SK-N-MC (cell line): Measurements from ENCODE around the gene ARHGAP24.

ENCODE experiments used
- DNase-seq: peaks from one replicate; pipeline ENCODE4 v3.0.0-alpha.2; 2011; ENCODE audit warnings: low read depth, low spot score
- H3K27ac ChIP-seq: fragments of 200-600 bp; sonication (generic); 2 replicates; pipeline ENCODE4 v1.5.1; 2016; ENCODE audit warnings: mixed run types
- H3K36me3 ChIP-seq: fragments of 200-600 bp; sonication (generic); 2 replicates; pipeline ENCODE4 v1.6.1; 2017; ENCODE audit warnings: antibody characterized with exemption, low read length, mixed read lengths; ENCODE audit not compliant: insufficient read depth
- H3K4me3 ChIP-seq: fragments of 200-600 bp; sonication (generic); 2 replicates; pipeline ENCODE4 v1.5.1; 2016
- H3K9ac ChIP-seq: fragments of 200-600 bp; sonication (generic); 2 replicates; pipeline ENCODE4 v1.8.0; 2017; ENCODE audit warnings: mixed run types, mixed read lengths; ENCODE audit not compliant: insufficient read length
- H3K9me3 ChIP-seq: fragments of 200-600 bp; sonication (generic); 2 replicates; pipeline ENCODE4 v1.6.1; 2017; ENCODE audit warnings: low read depth, mild to moderate bottlenecking, antibody characterized with exemption, low read length, moderate library complexity, mixed read lengths
- EZH2 ChIP-seq: fragments of 200-600 bp; sonication (generic); IDR thresholded peaks from one replicate; pipeline ENCODE4 v1.6.1; 2017; ENCODE audit warnings: antibody characterized with exemption
- FOXP2 ChIP-seq: optimal IDR thresholded peaks from 2 replicates; pipeline ENCODE3; 2011; ENCODE audit warnings: mild to moderate bottlenecking, moderate library complexity; ENCODE audit not compliant: insufficient read depth; ENCODE audit errors: extremely low read length, control extremely low read depth
- POLR2AphosphoS5 ChIP-seq: IDR thresholded peaks from 2 replicates; pipeline ENCODE4 v1.6.1; 2012; ENCODE audit warnings: mild to moderate bottlenecking, low read depth, low read length, borderline replicate concordance

The ARHGAP24 gene

GRCh38 chr4:86004030-86004429 is 529.1 kb downstream of the ARHGAP24 start:
- TF ChIP-seq POLR2AphosphoS5 (no peak), EZH2 (no peak), FOXP2 (no peak)
- H3K9me3 ChIP-seq: no peaks in the 10 kb centered on the region
- no peak overlapping the region for H3K27ac ChIP-seq
- H3K9ac ChIP-seq: no peak overlapping the region
- no peak for DNase-seq
- no peak overlapping the region for H3K4me3 ChIP-seq
- H3K36me3 ChIP-seq: no peaks in the 10 kb centered on the region

GRCh38 chr4:86006057-86006456 is 531.1 kb downstream of the ARHGAP24 start:
- Histone ChIP-seq H3K4me3 (no peak overlapping the region), H3K9me3 (no peaks in the 10 kb centered on the region), H3K36me3 (no peaks in the 10 kb centered on the region), H3K9ac (no peak overlapping the region), H3K27ac (no peak overlapping the region)
- TF ChIP-seq EZH2: no peak
- no peak for TF ChIP-seq POLR2AphosphoS5
- TF ChIP-seq FOXP2: no peak
- no peak for DNase-seq

GRCh38 chr4:86007042-86007441 is 532.1 kb downstream of the ARHGAP24 start:
- H3K4me3 ChIP-seq: no peak overlapping the region
- no peak for TF ChIP-seq EZH2
- TF ChIP-seq FOXP2: no peak
- no peak for TF ChIP-seq POLR2AphosphoS5

GRCh38 chr4:86011117-86011516 is 536.2 kb downstream of the ARHGAP24 start:
- H3K9ac ChIP-seq: no peak overlapping the region
- no peak for DNase-seq

More at GRCh38 chr4:86007042-86007441, 532.1 kb downstream of the ARHGAP24 start:
- Histone ChIP-seq H3K9ac (no peak overlapping the region), H3K9me3 (no peaks in the 10 kb centered on the region), H3K27ac (no peak overlapping the region), H3K36me3 (no peaks in the 10 kb centered on the region)
- DNase-seq: no peak

GRCh38 chr4:86013621-86014020 is 538.7 kb downstream of the ARHGAP24 start:
- Histone ChIP-seq H3K36me3 (no peaks in the 10 kb centered on the region), H3K27ac (no peak overlapping the region), H3K9me3 (no peaks in the 10 kb centered on the region), H3K9ac (no peak overlapping the region), H3K4me3 (no peak overlapping the region)
- TF ChIP-seq FOXP2 (no peak), POLR2AphosphoS5 (no peak), EZH2 (no peak)
- DNase-seq: no peak

More at GRCh38 chr4:86011117-86011516, 536.2 kb downstream of the ARHGAP24 start:
- Histone ChIP-seq H3K27ac (no peak overlapping the region), H3K4me3 (no peak overlapping the region), H3K9me3 (no peaks in the 10 kb centered on the region), H3K36me3 (no peaks in the 10 kb centered on the region)
- TF ChIP-seq POLR2AphosphoS5 (no peak), EZH2 (no peak), FOXP2 (no peak)

- TF ChIP-seq EZH2 (no peak), FOXP2 (no peak), POLR2AphosphoS5 (no peak)
- H3K9me3 ChIP-seq: no peaks in the 10 kb centered on the region
- H3K27ac ChIP-seq: no peak overlapping the region
- H3K36me3 ChIP-seq: no peaks in the 10 kb centered on the region
- peak overlapping the region; percentile 28 for H3K4me3 ChIP-seq
- DNase-seq: peak; percentile 48
- no peak overlapping the region for H3K9ac ChIP-seq
Observed at GRCh38 chr4:86014599-86014998, 539.6 kb downstream of the ARHGAP24 start.

GRCh38 chr4:86015412-86016350 is 540.7 kb downstream of the ARHGAP24 start:
- no peaks in the 10 kb centered on the region for H3K36me3 ChIP-seq
- no peak overlapping the region for H3K27ac ChIP-seq
- TF ChIP-seq FOXP2 (no peak), POLR2AphosphoS5 (no peak), EZH2 (no peak)
- H3K9ac ChIP-seq: no peak overlapping the region
- no peaks in the 10 kb centered on the region for H3K9me3 ChIP-seq
- no peak overlapping the region; the same call in 1 of the 2 replicates for H3K4me3 ChIP-seq
- DNase-seq: no peak

GRCh38 chr4:86019362-86019761 is 544.4 kb downstream of the ARHGAP24 start:
- Histone ChIP-seq H3K4me3 (no peak overlapping the region), H3K9ac (no peak overlapping the region), H3K27ac (no peak overlapping the region), H3K36me3 (no peaks in the 10 kb centered on the region), H3K9me3 (no peaks in the 10 kb centered on the region)
- DNase-seq: no peak
- TF ChIP-seq EZH2: no peak
- no peak for TF ChIP-seq FOXP2
- no peak for TF ChIP-seq POLR2AphosphoS5
